Iris pigment epithelial cell (primary cell): ENCODE measurements around the gene NID2.

Experiments used
- DNase-seq: peaks from one replicate; pipeline ENCODE4 v3.0.0-alpha.2; 2011; ENCODE audit warnings: low read depth

The NID2 gene

GRCh38 chr14:52068615-52069306 is at the start of gene NID2:
TSS of gene NID2 (minus strand) at chr14:52069059. CDS start at chr14:52068994, 65 bp downstream.
- peak; percentile 96 for DNase-seq

GRCh38 chr14:52117111-52117832 is 48.4 kb upstream of the NID2 start:
- DNase-seq: peak; percentile 26

GRCh38 chr14:52115286-52115685 is 46.4 kb upstream of the NID2 start:
- no peak for DNase-seq

- peak; percentile 81 for DNase-seq
These were observed 43.6 kb upstream of the NID2 start for GRCh38 chr14:52112336-52113018.

GRCh38 chr14:52111583-52111982 is 42.7 kb upstream of the NID2 start:
- DNase-seq: peak; percentile 82

- DNase-seq: peak; percentile 82
These were observed 41.7 kb upstream of the NID2 start for GRCh38 chr14:52110441-52111086.

GRCh38 chr14:52108823-52109222 is 40.0 kb upstream of the NID2 start:
- no peak for DNase-seq

GRCh38 chr14:52106840-52107239 is 38.0 kb upstream of the NID2 start:
- no peak for DNase-seq

- no peak for DNase-seq
These were observed 34.6 kb upstream of the NID2 start for GRCh38 chr14:52103416-52103815.

- no peak for DNase-seq
These were observed 26.9 kb upstream of the NID2 start for GRCh38 chr14:52095794-52096193.

GRCh38 chr14:52095336-52095735 is 26.5 kb upstream of the NID2 start:
- no peak for DNase-seq

GRCh38 chr14:52094546-52095271 is 25.9 kb upstream of the NID2 start:
- no peak for DNase-seq

- DNase-seq: no peak
These were observed 23.1 kb upstream of the NID2 start for GRCh38 chr14:52091928-52092327.

- no peak for DNase-seq
These were observed 22.1 kb upstream of the NID2 start for GRCh38 chr14:52090936-52091335.

GRCh38 chr14:52089218-52089617 is 20.4 kb upstream of the NID2 start:
- no peak for DNase-seq

GRCh38 chr14:52086711-52087110 is 17.9 kb upstream of the NID2 start:
- DNase-seq: peak; percentile 97

- DNase-seq: no peak
These were observed 14.0 kb upstream of the NID2 start for GRCh38 chr14:52082903-52083302.

GRCh38 chr14:52081964-52082363 is 13.1 kb upstream of the NID2 start:
- DNase-seq: no peak

GRCh38 chr14:52080808-52081755 is 12.2 kb upstream of the NID2 start:
- DNase-seq: peak; percentile 95

- peak; percentile 90 for DNase-seq
These were observed 11.4 kb upstream of the NID2 start for GRCh38 chr14:52080158-52080800.
